GM12891 (cell line): ENCODE measurements around the gene ITGA7.

Experiments
- PAX5 ChIP-seq: IDR thresholded peaks from 2 replicates; pipeline ENCODE4 v1.6.1; 2011; ENCODE audit warnings: low read length, moderate library complexity, mild to moderate bottlenecking; ENCODE audit not compliant: insufficient read depth, severe bottlenecking
- POLR2A ChIP-seq: IDR thresholded peaks from 2 replicates; pipeline ENCODE4 v1.6.1; 2011; ENCODE audit warnings: low read depth, low read length, control low read depth
- POLR2AphosphoS5 ChIP-seq: IDR thresholded peaks from 2 replicates; pipeline ENCODE4 v1.6.1; 2011; ENCODE audit warnings: low read depth, low read length, control low read depth
- POU2F2 ChIP-seq: IDR thresholded peaks from 2 replicates; pipeline ENCODE4 v1.6.1; 2011; ENCODE audit warnings: low read depth, mild to moderate bottlenecking, control low read depth, low read length, moderate library complexity
- TAF1 ChIP-seq: IDR thresholded peaks from 2 replicates; pipeline ENCODE4 v1.6.1; 2011; ENCODE audit warnings: low read depth, low read length, control low read depth

DNA sequence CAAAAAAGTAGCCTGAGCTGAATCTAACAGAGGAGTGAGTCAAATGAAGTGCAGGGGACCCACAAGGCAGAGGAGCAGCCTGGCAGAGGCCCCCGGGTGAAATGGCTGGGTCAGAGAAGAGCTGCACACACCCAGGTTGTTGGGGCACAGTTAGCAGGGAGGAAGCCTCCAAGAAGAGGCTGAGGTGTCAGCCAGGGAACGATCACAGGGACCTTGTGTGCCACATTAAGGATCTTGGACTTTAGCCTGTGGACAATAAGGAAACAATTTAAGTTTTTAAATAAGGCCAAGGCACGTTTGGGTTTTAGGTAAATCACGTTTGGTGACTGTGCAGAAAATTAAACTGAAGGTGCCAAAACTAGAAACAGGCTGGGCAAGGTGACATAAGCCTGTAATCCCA lies 36.0 kb downstream of the ITGA7 start:
- TF ChIP-seq POLR2AphosphoS5 = no peak
- TF ChIP-seq PAX5 = no peak
- TF ChIP-seq TAF1 = no peak
- no peak for TF ChIP-seq POU2F2
- no peak for TF ChIP-seq POLR2A
